H1 (cell line): ENCODE measurements around the gene COPS2. TPM values are rescaled to one million over a fixed set of nuclear protein-coding genes. Genes with fewer than 3 reads are reported as not detected.

Experiments used
- CTCF ChIA-PET: fragments of 300-600 bp; sonication (Branson Sonifier 250); formaldehyde crosslinking; loops from one replicate; lab custom pipeline; 2021; ENCODE audit not compliant: partially characterized antibody; lab: Charles Lee
- POLR2A ChIA-PET: fragments of 300-600 bp; sonication (Branson Sonifier 250); formaldehyde crosslinking; loops from one replicate; lab custom pipeline; 2021; ENCODE audit warnings: inconsistent platforms; ENCODE audit not compliant: partially characterized antibody; lab: Charles Lee
- DNase-seq, 2 experiments: peaks; one replicate each; pipeline versions ENCODE4 v3.0.0 to v3.0.0-alpha.2; 2010 to 2022; ENCODE audit warnings: low spot score in 2 of 2, low read depth in 1 of 2, mixed read lengths in 1 of 2
- FAIRE-seq: peaks from 2 replicates; lab custom pipeline; 2011; peaks lifted over from hg19 to GRCh38; lab: Jason Lieb, UNC
- H2AFZ ChIP-seq: 2 replicates; pipeline ENCODE4 v1.8.1; 2012; ENCODE audit warnings: low read length, inconsistent platforms
- H2AK5ac ChIP-seq: 2 replicates; pipeline ENCODE4 v1.6.1; 2013; ENCODE audit warnings: low read depth, low read length
- H2BK120ac ChIP-seq: replicated peaks from 2 replicates; pipeline ENCODE3; 2013; ENCODE audit warnings: low read depth, low read length, inconsistent platforms
- H2BK12ac ChIP-seq: 2 replicates; pipeline ENCODE4 v1.6.1; 2013; ENCODE audit warnings: low read depth, low read length
- H2BK15ac ChIP-seq: 2 replicates; pipeline ENCODE4 v1.6.1; 2013; ENCODE audit warnings: low read length
- H2BK20ac ChIP-seq: 2 replicates; pipeline ENCODE4 v1.6.1; 2013; ENCODE audit warnings: low read length
- H2BK5ac ChIP-seq: 2 replicates; pipeline ENCODE4 v1.6.1; 2013; ENCODE audit warnings: low read depth, low read length
- H3K14ac ChIP-seq: 2 replicates; pipeline ENCODE4 v1.6.1; 2013; ENCODE audit warnings: inconsistent platforms; ENCODE audit not compliant: insufficient read length
- H3K18ac ChIP-seq: 2 replicates; pipeline ENCODE4 v1.6.1; 2013; ENCODE audit warnings: low read length; ENCODE audit errors: extremely low read depth
- H3K23ac ChIP-seq: 2 replicates; pipeline ENCODE4 v1.6.1; 2013; ENCODE audit warnings: inconsistent platforms; ENCODE audit not compliant: insufficient read length
- H3K23me2 ChIP-seq: 2 replicates; pipeline ENCODE4 v1.6.1; 2013; ENCODE audit warnings: low read depth, low read length
- H3K27ac ChIP-seq: 2 replicates; pipeline ENCODE4 v1.6.1; 2011; ENCODE audit warnings: low read depth, low read length, inconsistent platforms
- H3K27me3 ChIP-seq, 4 experiments: replicated peaks in 1 of 4; 1 replicate in 1 of 4; 2 replicates in 3 of 4; pipeline versions ENCODE4 v1.6.1 to v1.8.1; 2011 to 2013; ENCODE audit warnings: low read length in 3 of 4, mild to moderate bottlenecking in 3 of 4, inconsistent platforms in 2 of 4, mixed read lengths in 2 of 4, moderate library complexity in 1 of 4; ENCODE audit not compliant: control insufficient read depth in 3 of 4, insufficient read depth in 3 of 4; ENCODE audit errors: extremely low read depth in 1 of 4
- H3K36me3 ChIP-seq, 4 experiments: 2 replicates each; pipeline versions ENCODE4 v1.6.1 to v1.8.1; 2011 to 2013; ENCODE audit warnings: mild to moderate bottlenecking in 4 of 4, low read length in 3 of 4, moderate library complexity in 2 of 4, control low read depth in 1 of 4, inconsistent platforms in 1 of 4; ENCODE audit not compliant: insufficient read depth in 4 of 4, control insufficient read depth in 2 of 4
- H3K4ac ChIP-seq: replicated peaks from 2 replicates; pipeline ENCODE3; 2013; ENCODE audit warnings: low read length, low read depth, mixed read lengths, inconsistent platforms; ENCODE audit not compliant: insufficient read length
- H3K4me1 ChIP-seq, 4 experiments: replicated peaks in 1 of 4; 1 replicate in 1 of 4; 2 replicates in 3 of 4; pipeline versions ENCODE4 v1.6.1 to v1.8.1; 2011 to 2013; ENCODE audit warnings: low read length in 3 of 4, inconsistent platforms in 2 of 4, mixed read lengths in 1 of 4; ENCODE audit not compliant: insufficient read depth in 4 of 4, control insufficient read depth in 3 of 4
- H3K4me2 ChIP-seq, 2 experiments: 2 replicates each; pipeline versions ENCODE4 v1.6.1 to v1.8.1; 2011 to 2013; ENCODE audit warnings: low read depth in 2 of 2, low read length in 2 of 2, control low read depth in 1 of 2, inconsistent platforms in 1 of 2, mild to moderate bottlenecking in 1 of 2; ENCODE audit not compliant: insufficient read depth in 1 of 2
- H3K4me3 ChIP-seq, 4 experiments: fragments of 200-600, 300-600 bp in 1 of 4; sonication (generic), shearing (Covaris generic), sonication (Bioruptor Twin) in 1 of 4; 2 replicates each; pipeline versions ENCODE4 v1.5.1 to v1.8.1; 2011 to 2016; ENCODE audit warnings: low read length in 4 of 4, low read depth in 3 of 4, control low read depth in 2 of 4, inconsistent platforms in 2 of 4, mild to moderate bottlenecking in 2 of 4, mixed read lengths in 1 of 4, moderate library complexity in 1 of 4; ENCODE audit not compliant: insufficient read depth in 2 of 4; ENCODE audit errors: extremely low read depth in 1 of 4
- H3K56ac ChIP-seq: replicated peaks from 2 replicates; pipeline ENCODE3; 2013; ENCODE audit warnings: low read depth, mild to moderate bottlenecking, mixed read lengths, low read length, inconsistent platforms; ENCODE audit not compliant: insufficient read length
- H3K79me1 ChIP-seq: 2 replicates; pipeline ENCODE4 v1.6.1; 2013; ENCODE audit warnings: low read depth, low read length, control low read depth
- H3K79me2 ChIP-seq, 2 experiments: 2 replicates each; pipeline versions ENCODE4 v1.6.1 to v1.8.1; 2012 to 2013; ENCODE audit warnings: low read length in 2 of 2, mild to moderate bottlenecking in 2 of 2, inconsistent platforms in 1 of 2; ENCODE audit not compliant: insufficient read depth in 2 of 2, control insufficient read depth in 1 of 2
- H3K9ac ChIP-seq, 4 experiments: replicated peaks in 1 of 4; 1 replicate in 1 of 4; 2 replicates in 3 of 4; pipeline versions ENCODE4 v1.6.1 to v1.8.1; 2011 to 2013; ENCODE audit warnings: low read depth in 3 of 4, low read length in 3 of 4, control low read depth in 2 of 4, mild to moderate bottlenecking in 2 of 4, moderate library complexity in 2 of 4, inconsistent platforms in 1 of 4; ENCODE audit errors: extremely low read depth in 1 of 4
- H3K9me3 ChIP-seq, 2 experiments: 2 replicates each; pipeline versions ENCODE4 v1.6.1 to v1.8.1; 2012 to 2013; ENCODE audit warnings: mild to moderate bottlenecking in 2 of 2, moderate library complexity in 2 of 2, control low read depth in 1 of 2, inconsistent platforms in 1 of 2, low read depth in 1 of 2, low read length in 1 of 2, mixed read lengths in 1 of 2; ENCODE audit not compliant: insufficient read depth in 2 of 2
- H4K20me1 ChIP-seq, 2 experiments: replicated peaks in 1 of 2; 2 replicates each; pipeline versions ENCODE3 to v1.8.1; 2011 to 2013; ENCODE audit warnings: inconsistent platforms in 2 of 2, low read length in 2 of 2, mild to moderate bottlenecking in 1 of 2; ENCODE audit not compliant: insufficient read depth in 2 of 2, control insufficient read depth in 1 of 2
- H4K5ac ChIP-seq: 2 replicates; pipeline ENCODE4 v1.6.1; 2013; ENCODE audit warnings: low read length, low read depth, mixed read lengths, inconsistent platforms; ENCODE audit not compliant: insufficient read length
- H4K8ac ChIP-seq: 2 replicates; pipeline ENCODE4 v1.8.0; 2013; ENCODE audit warnings: mild to moderate bottlenecking, moderate library complexity, low read length, inconsistent platforms; ENCODE audit not compliant: insufficient read depth; ENCODE audit errors: extremely low read depth
- H4K91ac ChIP-seq: replicated peaks from 2 replicates; pipeline ENCODE3; 2013; ENCODE audit warnings: low read length, mixed read lengths, inconsistent platforms; ENCODE audit not compliant: insufficient read length
- ASH2L ChIP-seq: fragments of 200-600, 300-600 bp; sonication (generic); IDR thresholded peaks from one replicate; pipeline ENCODE4 v1.7.1; 2017; ENCODE audit warnings: low read length
- CEBPB ChIP-seq: IDR thresholded peaks from 2 replicates; pipeline ENCODE4 v1.6.1; 2012; ENCODE audit warnings: low read depth, low read length
- CHD2 ChIP-seq: IDR thresholded peaks from 2 replicates; pipeline ENCODE4 v1.6.1; 2012; ENCODE audit warnings: low read length, improper control_type of control experiment
- POLR2AphosphoS5 ChIP-seq: IDR thresholded peaks from 2 replicates; pipeline ENCODE4 v1.6.1; 2011; ENCODE audit warnings: low read depth, low read length
- TEAD4 ChIP-seq: IDR thresholded peaks from 2 replicates; pipeline ENCODE4 v1.6.1; 2012; ENCODE audit warnings: low read depth, low read length, inconsistent platforms, mixed read lengths
- ZNF274 ChIP-seq: IDR thresholded peaks from 2 replicates; pipeline ENCODE4 v1.7.0; 2012; ENCODE audit warnings: low read length, borderline replicate concordance; ENCODE audit errors: extremely low read depth
- WGBS, 2 experiments: shearing (Covaris generic) in 1 of 2; methylation state at CpG; one replicate each; pipeline versions ENCODE4 v1.1.6 to v1.1.7; 2013 to 2015; ENCODE audit warnings: low lambda C conversion rate in 2 of 2, mixed read lengths in 2 of 2, inconsistent platforms in 1 of 2, low coverage in 1 of 2, missing lambda C conversion rate in 1 of 2; ENCODE audit not compliant: insufficient replicate concordance in 2 of 2, insufficient coverage in 1 of 2, insufficient read length in 1 of 2; ENCODE audit errors: extremely low coverage in 1 of 2, missing lambda C conversion rate in 1 of 2; 5-methylcytosine and 5-hydroxymethylcytosine counted together
- polyA plus RNA-seq, 7 experiments: library from polyadenylated mRNA; depleted of rRNA in 3 of 7; stranded (reverse) in 5 of 7; unstranded in 2 of 7; fragments of >200 nt in 5 of 7; fragments of 200-250 nt in 2 of 7; gene quantifications; 1 replicate in 5 of 7; 2 replicates in 1 of 7; 4 replicates in 1 of 7; pipeline versions ENCODE4 v1.2.1 to v1.2.3, GENCODE V29; 2011 to 2013; ENCODE audit warnings: missing spikeins in 2 of 7, mixed read lengths in 2 of 7
- total RNA-seq: library from RNA; stranded (reverse); fragmentation: NEBNext Ultra II Directional; extraction: Animal tissue kit (Norgen Biotek cat#: 25700); gene quantifications from 2 replicates; pipeline ENCODE4 v1.2.1, GENCODE V29; 2021

The COPS2 gene
- total and polyA plus RNA-seq, 2 of the 8 experiments (the other 6 are each of a cell fraction or from before 2014, with no cell fraction given), result 17.7 to 85.1 TPM

DNA sequence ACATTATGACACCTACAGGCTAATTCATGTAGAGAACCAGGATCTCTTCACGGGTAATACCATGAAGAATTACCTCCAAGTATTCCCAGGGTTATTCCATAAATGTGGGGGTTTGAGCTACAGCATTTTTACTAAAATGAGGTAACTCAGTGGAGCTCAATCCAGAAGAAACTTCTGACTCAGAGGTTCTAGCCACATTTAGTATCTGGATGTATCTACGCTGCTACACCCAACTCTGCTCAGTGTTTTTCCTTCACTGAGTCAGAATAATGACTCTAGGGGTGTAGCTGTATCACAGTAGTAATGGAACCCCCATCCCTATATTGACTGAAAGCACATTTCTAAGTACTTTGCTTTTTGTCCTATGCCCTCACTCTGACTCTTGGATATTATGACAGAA is 52.4 kb downstream of the COPS2 start:
- Histone ChIP-seq H2BK20ac (no peak overlapping the region), H3K14ac (no peak overlapping the region), H3K4me1 (no peaks in the 10 kb centered on the region), H3K18ac (no peak overlapping the region), H3K4ac (no peak overlapping the region), H3K56ac (no peak overlapping the region), H3K36me3 (no peaks in the 10 kb centered on the region), H3K23me2 (no peaks in the 10 kb centered on the region; the same call in 1 of the 2 replicates), H3K9me3 (no peaks in the 10 kb centered on the region), H3K79me1 (no peaks in the 10 kb centered on the region), H4K91ac (no peak overlapping the region), H2AK5ac (no peak overlapping the region), H3K4me2 (no peak overlapping the region), H2BK5ac (no peak overlapping the region), H3K4me3 (no peak overlapping the region), H3K27ac (no peak overlapping the region), H4K8ac (no peak overlapping the region), H2AFZ (no peak overlapping the region), H3K9ac (no peak overlapping the region), H4K20me1 (no peaks in the 10 kb centered on the region), H3K79me2 (no peaks in the 10 kb centered on the region), H3K27me3 (no peaks in the 10 kb centered on the region), H4K5ac (no peak overlapping the region), H3K23ac (no peak overlapping the region), H2BK120ac (no peak overlapping the region), H2BK12ac (no peak overlapping the region), H2BK15ac (no peak overlapping the region)
- FAIRE-seq, result no peak
- ChIA-PET CTCF (no interaction called here), POLR2A (interaction anchor here (0.7 kb wide), 1 partner anchor 1169 kb away, joined by 3 read pairs; no protein-coding TSS in a partner anchor)
- 74% methylated on average over 2 of the region's 2 CpGs; no CpG with 5 or more reads in 1 of the 2 experiments for WGBS, 2 experiments
- TF ChIP-seq ZNF274, result no peak
- TF ChIP-seq CEBPB, result no peak
- no peak for TF ChIP-seq POLR2AphosphoS5
- TF ChIP-seq TEAD4, result no peak
- TF ChIP-seq CHD2, result no peak
- no peak for TF ChIP-seq ASH2L
- no peak for DNase-seq
